SK-N-SH (cell line): Measurements from ENCODE around the gene CTCFL. TPM values are rescaled to one million over a fixed set of nuclear protein-coding genes. Genes with fewer than 3 reads are reported as not detected.

Source experiments
- polyA plus RNA-seq, 3 experiments: library from polyadenylated mRNA; depleted of rRNA; stranded (reverse); fragments of >200 nt; gene quantifications; 2 replicates each; pipeline ENCODE4 v1.2.3, GENCODE V29; 2012

Gene CTCFL
- polyA plus RNA-seq, 1 of the 3 experiments (the other 2 are of a cell fraction): not detected

Other genes with a start within 250 kb of the CTCFL start
- not detected in 2 replicates for gene SPO11, start 195.3 kb downstream of the CTCFL start, polyA plus RNA-seq (2012; rRNA removed)
- gene RAE1, start 173.9 kb downstream of the CTCFL start, polyA plus RNA-seq (2012; rRNA removed): 57.5 and 82.4 TPM in 2 replicates
- gene RBM38, start 133.7 kb downstream of the CTCFL start, polyA plus RNA-seq (2012; rRNA removed): 8.8 and 11.5 TPM in 2 replicates
- gene PCK1, start 36.0 kb upstream of the CTCFL start, polyA plus RNA-seq (2012; rRNA removed): not detected in 2 replicates
- gene ZBP1, start 95.3 kb upstream of the CTCFL start, polyA plus RNA-seq (2012; rRNA removed): not detected in 2 replicates
- 5.9 and 7.1 TPM in 2 replicates for gene PMEPA1, start 184.9 kb upstream of the CTCFL start, polyA plus RNA-seq (2012; rRNA removed)